WTC11 (cell line): Measurements from ENCODE around the gene NBEAL1. TPM values are rescaled to one million over a fixed set of nuclear protein-coding genes. Genes with fewer than 3 reads are reported as not detected.

Source experiments
- ATAC-seq: fragments of 200-7000 bp; cut with Tn5 transposase; 2 replicates; pipeline ENCODE4 v1.10.0; 2021; ENCODE audit warnings: mild to moderate bottlenecking, moderate library complexity
- CTCF ChIA-PET: fragments of 300-600 bp; sonication (Branson Sonifier 250); formaldehyde crosslinking; loops from one replicate; lab custom pipeline; 2021; ENCODE audit warnings: antibody characterized with exemption; lab: Charles Lee
- POLR2A ChIA-PET: fragments of 350-600 bp; sonication (Branson Sonifier 250); formaldehyde crosslinking; loops from one replicate; lab custom pipeline; 2021; ENCODE audit warnings: antibody characterized with exemption; lab: Charles Lee
- DNase-seq: peaks from one replicate; pipeline ENCODE4 v3.0.0; 2021; ENCODE audit warnings: low spot score
- H3K27ac Mint-ChIP-seq: 2 replicates; pipeline ENCODE4 v1.8.0; 2021; ENCODE audit warnings: mixed read lengths
- H3K27me3 Mint-ChIP-seq: 2 replicates; pipeline ENCODE4 v1.8.0; 2021; ENCODE audit warnings: low read depth, mild to moderate bottlenecking, moderate library complexity, mixed read lengths
- H3K36me3 Mint-ChIP-seq: 2 replicates; pipeline ENCODE4 v1.8.0; 2021; ENCODE audit warnings: mixed read lengths
- H3K4me1 Mint-ChIP-seq: 2 replicates; pipeline ENCODE4 v1.8.0; 2022; ENCODE audit warnings: mixed read lengths
- H3K4me3 Mint-ChIP-seq: 2 replicates; pipeline ENCODE4 v1.8.0; 2021; ENCODE audit warnings: mild to moderate bottlenecking, moderate library complexity, mixed read lengths
- H3K9me3 Mint-ChIP-seq: 2 replicates; pipeline ENCODE4 v1.8.0; 2021; ENCODE audit warnings: mixed read lengths
- ATF1 ChIP-seq: sonication (generic); formaldehyde crosslinking; IDR thresholded peaks from 2 replicates; pipeline ENCODE4 v1.8.1; 2023; ENCODE audit warnings: mild to moderate bottlenecking, moderate library complexity, missing genetic modification reagents
- E2F1 ChIP-seq: sonication (generic); formaldehyde crosslinking; IDR thresholded peaks from 2 replicates; pipeline ENCODE4 v1.8.0; 2022; ENCODE audit warnings: mild to moderate bottlenecking, missing genetic modification reagents
- FOXJ3 ChIP-seq: sonication (generic); formaldehyde crosslinking; IDR thresholded peaks from 2 replicates; pipeline ENCODE4 v1.9.0; 2021; ENCODE audit warnings: missing genetic modification reagents, mild to moderate bottlenecking, borderline replicate concordance
- FOXP1 ChIP-seq: sonication (generic); formaldehyde crosslinking; IDR thresholded peaks from 2 replicates; pipeline ENCODE4 v1.8.0; 2022; ENCODE audit warnings: missing genetic modification reagents, mild to moderate bottlenecking, moderate library complexity, borderline replicate concordance
- GABPB1 ChIP-seq: sonication (generic); formaldehyde crosslinking; IDR thresholded peaks from 2 replicates; pipeline ENCODE4 v1.8.1; 2023; ENCODE audit warnings: mild to moderate bottlenecking, missing genetic modification reagents
- GTF2I ChIP-seq: fragments of 250-450 bp; sonication (Bioruptor Pico); conservative IDR thresholded peaks from 2 replicates; pipeline ENCODE4 v1.4.0; 2021; ENCODE audit warnings: mild to moderate bottlenecking
- IRF2 ChIP-seq: sonication (generic); formaldehyde crosslinking; IDR thresholded peaks from 2 replicates; pipeline ENCODE4 v1.8.0; 2022; ENCODE audit warnings: low read depth, missing genetic modification reagents, borderline replicate concordance
- JAZF1 ChIP-seq: fragments of 250-450 bp; sonication (Bioruptor Pico); IDR thresholded peaks from 2 replicates; pipeline ENCODE4 v1.9.0; 2021; ENCODE audit warnings: moderate library complexity, mild to moderate bottlenecking, inconsistent platforms
- KAT7 ChIP-seq: sonication (generic); formaldehyde crosslinking; IDR thresholded peaks from 2 replicates; pipeline ENCODE4 v1.8.1; 2023; ENCODE audit warnings: missing genetic modification reagents, mild to moderate bottlenecking, borderline replicate concordance
- MAX ChIP-seq: sonication (generic); formaldehyde crosslinking; IDR thresholded peaks from 2 replicates; pipeline ENCODE4 v1.8.0; 2022; ENCODE audit warnings: mild to moderate bottlenecking, missing genetic modification reagents
- MLX ChIP-seq: sonication (generic); formaldehyde crosslinking; IDR thresholded peaks from 2 replicates; pipeline ENCODE4 v1.8.1; 2023; ENCODE audit warnings: mild to moderate bottlenecking, missing genetic modification reagents, moderate library complexity
- MYBL2 ChIP-seq: sonication (generic); formaldehyde crosslinking; IDR thresholded peaks from 2 replicates; pipeline ENCODE4 v1.8.1; 2023; ENCODE audit warnings: mild to moderate bottlenecking, moderate library complexity, missing genetic modification reagents
- NFE2L1 ChIP-seq: sonication (generic); formaldehyde crosslinking; IDR thresholded peaks from 2 replicates; pipeline ENCODE4 v1.8.1; 2023; ENCODE audit warnings: missing genetic modification reagents
- NFYB ChIP-seq: sonication (generic); formaldehyde crosslinking; conservative IDR thresholded peaks from 2 replicates; pipeline ENCODE4 v1.8.0; 2022; ENCODE audit warnings: low read depth, missing genetic modification reagents
- RELA ChIP-seq: sonication (generic); formaldehyde crosslinking; IDR thresholded peaks from 2 replicates; pipeline ENCODE4 v1.8.1; 2022; ENCODE audit warnings: missing genetic modification reagents, mild to moderate bottlenecking, borderline replicate concordance
- RORB ChIP-seq: fragments of 250-450 bp; sonication (Bioruptor Pico); IDR thresholded peaks from 2 replicates; pipeline ENCODE4 v1.9.0; 2021; ENCODE audit warnings: mild to moderate bottlenecking
- SP1 ChIP-seq: sonication (generic); formaldehyde crosslinking; conservative IDR thresholded peaks from 2 replicates; pipeline ENCODE4 v1.8.1; 2022; ENCODE audit warnings: missing genetic modification reagents
- USF2 ChIP-seq: sonication (generic); formaldehyde crosslinking; IDR thresholded peaks from 2 replicates; pipeline ENCODE4 v1.8.1; 2023; ENCODE audit warnings: mild to moderate bottlenecking, missing genetic modification reagents, moderate library complexity
- ZBTB21 ChIP-seq: sonication (generic); formaldehyde crosslinking; IDR thresholded peaks from 2 replicates; pipeline ENCODE4 v1.8.1; 2023; ENCODE audit warnings: mild to moderate bottlenecking, missing genetic modification reagents, borderline replicate concordance
- ZNF121 ChIP-seq: sonication (generic); formaldehyde crosslinking; IDR thresholded peaks from 2 replicates; pipeline ENCODE4 v1.8.0; 2023; ENCODE audit warnings: missing genetic modification reagents
- ZNF263 ChIP-seq: sonication (generic); formaldehyde crosslinking; IDR thresholded peaks from 2 replicates; pipeline ENCODE4 v1.8.1; 2022; ENCODE audit warnings: low read depth, mild to moderate bottlenecking, moderate library complexity, missing genetic modification reagents
- ZNF396 ChIP-seq: fragments of 250-450 bp; sonication (Bioruptor Pico); IDR thresholded peaks from 2 replicates; pipeline ENCODE4 v1.8.0; 2021; ENCODE audit warnings: mild to moderate bottlenecking, moderate library complexity, borderline replicate concordance
- ZNF423 ChIP-seq: fragments of 250-450 bp; sonication (Bioruptor Pico); IDR thresholded peaks from 2 replicates; pipeline ENCODE4 v2.1.2; 2022; ENCODE audit warnings: mild to moderate bottlenecking, moderate library complexity
- ZNF512 ChIP-seq: sonication (generic); formaldehyde crosslinking; IDR thresholded peaks from 2 replicates; pipeline ENCODE4 v1.8.1; 2022; ENCODE audit warnings: missing genetic modification reagents, borderline replicate concordance
- ZNF532 ChIP-seq: fragments of 250-450 bp; sonication (Bioruptor Pico); IDR thresholded peaks from 2 replicates; pipeline ENCODE4 v1.9.0; 2021; ENCODE audit warnings: mild to moderate bottlenecking, borderline replicate concordance
- ZSCAN18 ChIP-seq: fragments of 250-450 bp; sonication (Bioruptor Pico); IDR thresholded peaks from 2 replicates; pipeline ENCODE4 v2.1.2; 2022; ENCODE audit warnings: mild to moderate bottlenecking, moderate library complexity
- total RNA-seq: library from RNA; stranded (reverse); gene quantifications from 3 replicates; pipeline ENCODE4 v1.2.3, GENCODE V29; 2021

Gene NBEAL1
- total RNA-seq, 1 experiment from 2014 or later = 10.5 TPM

- ATAC-seq = no peak
- no peak for TF ChIP-seq FOXJ3
- TF ChIP-seq GTF2I (CRISPR knock-in tag) = no peak
- no peak for TF ChIP-seq ZNF532 (CRISPR knock-in tag)
- no peak for TF ChIP-seq ZNF423
- TF ChIP-seq ZBTB21 (CRISPR knock-in tag) = no peak
- no peak for TF ChIP-seq ATF1 (CRISPR knock-in tag)
- TF ChIP-seq NFYB (CRISPR knock-in tag) = no peak
- no peak for TF ChIP-seq ZSCAN18 (CRISPR knock-in tag)
- no peak for TF ChIP-seq MAX (CRISPR knock-in tag)
- TF ChIP-seq ZNF512 (CRISPR knock-in tag) = no peak
- TF ChIP-seq RELA (CRISPR knock-in tag) = no peak
- TF ChIP-seq GABPB1 (CRISPR knock-in tag) = no peak
- TF ChIP-seq ZNF263 = no peak
- TF ChIP-seq MLX (CRISPR knock-in tag) = no peak
- TF ChIP-seq MYBL2 (CRISPR knock-in tag) = no peak
- TF ChIP-seq SP1 = no peak
- no peak for TF ChIP-seq E2F1 (CRISPR knock-in tag)
- TF ChIP-seq ZNF121 (CRISPR knock-in tag) = no peak
- Mint-ChIP-seq H3K36me3 (peaks cover 30% of the 10 kb centered on the region), H3K9me3 (peaks cover 30% of the 10 kb centered on the region), H3K27ac (no peak overlapping the region), H3K4me1 (no peaks in the 10 kb centered on the region), H3K4me3 (no peak overlapping the region), H3K27me3 (no peaks in the 10 kb centered on the region; the same call in 1 of the 2 replicates)
- ChIA-PET CTCF (no interaction called here), POLR2A (no interaction called here)
- DNase-seq = no peak
Measured at GRCh38 chr2:203070701-203071100, 56.0 kb downstream of the NBEAL1 start.

- ChIA-PET POLR2A (no interaction called here), CTCF (no interaction called here)
- H3K4me3 Mint-ChIP-seq = no peak overlapping the region
- no peak for ATAC-seq
- no peak overlapping the region for H3K27ac Mint-ChIP-seq
- no peak for DNase-seq
- peaks cover 26% of the 10 kb centered on the region for H3K9me3 Mint-ChIP-seq
- no peaks in the 10 kb centered on the region; the same call in 1 of the 2 replicates for H3K27me3 Mint-ChIP-seq
- H3K36me3 Mint-ChIP-seq = peaks cover 26% of the 10 kb centered on the region
- H3K4me1 Mint-ChIP-seq = no peaks in the 10 kb centered on the region
- TF ChIP-seq ZSCAN18 (CRISPR knock-in tag) = no peak
- TF ChIP-seq GABPB1 (CRISPR knock-in tag) = no peak
- no peak for TF ChIP-seq KAT7 (CRISPR knock-in tag)
- no peak for TF ChIP-seq USF2 (CRISPR knock-in tag)
- TF ChIP-seq ZNF396 (CRISPR knock-in tag) = no peak
- no peak for TF ChIP-seq IRF2 (CRISPR knock-in tag)
- no peak for TF ChIP-seq FOXP1 (CRISPR knock-in tag)
- no peak for TF ChIP-seq RORB (CRISPR knock-in tag)
- no peak for TF ChIP-seq ZNF263
- TF ChIP-seq NFE2L1 (CRISPR knock-in tag) = no peak
- no peak for TF ChIP-seq JAZF1 (CRISPR knock-in tag)
Measured at GRCh38 chr2:203071148-203071547, 56.5 kb downstream of the NBEAL1 start.
